ENCODE results near the gene RPGR.
A peak's percentile ranks its signal among the peaks of the same experiment; 100 is the strongest.

Gene RPGR

GRCh38 chrX:38256019-38256418, 71.3 kb downstream of the RPGR start:
- DNase-seq = no peak

DNA sequence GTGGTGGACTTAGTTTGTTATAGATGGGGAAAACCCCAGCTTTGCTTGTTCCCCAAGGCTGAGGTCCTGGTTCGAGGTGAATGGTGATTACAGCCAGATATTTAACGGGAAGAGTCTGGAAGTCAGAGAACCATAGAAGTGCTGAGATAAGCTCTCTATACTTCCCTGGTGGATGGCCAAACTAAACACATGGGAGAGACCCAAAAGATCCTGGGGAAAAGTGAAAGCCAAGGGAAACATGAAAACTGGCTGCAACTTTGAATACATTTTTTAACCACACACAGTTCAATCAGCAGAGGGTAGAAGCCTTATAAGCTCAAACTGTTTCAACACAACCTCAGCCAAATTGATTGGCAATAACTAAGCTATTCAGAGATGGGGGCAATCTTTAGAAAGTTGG, 77.3 kb downstream of the RPGR start:
- DNase-seq = no peak

DNA sequence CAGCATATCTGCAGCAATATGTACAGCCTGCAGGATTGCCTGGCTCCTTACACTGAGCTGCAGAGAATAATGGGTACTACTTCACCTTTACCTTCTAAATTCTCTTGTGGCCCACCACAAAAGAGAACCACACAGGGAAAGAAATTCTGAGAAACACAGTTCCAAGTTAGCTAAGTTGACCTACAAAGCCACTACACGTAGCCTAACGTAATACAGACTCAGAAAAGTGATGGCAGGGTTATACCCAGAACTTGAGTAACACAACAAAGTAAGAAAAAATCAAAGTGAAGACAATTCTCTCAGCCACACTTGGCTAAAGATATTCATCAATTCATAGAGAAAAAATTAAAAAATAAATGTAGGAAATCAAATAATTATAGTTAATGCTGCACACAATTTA, 80.3 kb downstream of the RPGR start:
- no peak for DNase-seq

DNA sequence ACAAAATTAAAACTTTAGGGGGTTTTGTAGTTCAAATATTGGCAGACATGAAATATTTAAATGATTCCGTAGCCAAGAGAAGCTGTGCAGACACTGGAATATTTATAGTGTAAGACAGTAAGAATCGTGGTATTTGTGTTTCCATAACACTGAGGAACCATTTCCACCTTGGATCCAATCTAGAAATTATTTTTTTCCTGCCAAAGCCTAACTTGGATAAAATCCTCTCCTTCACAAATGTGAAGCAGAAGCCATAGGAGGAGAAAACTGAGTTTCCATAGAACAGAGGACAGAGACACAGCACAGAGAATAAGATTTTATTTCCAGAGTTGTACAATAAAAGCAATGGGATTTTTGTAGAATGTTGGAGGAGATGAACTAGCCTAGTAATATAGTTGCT, 86.8 kb downstream of the RPGR start:
- DNase-seq = no peak

GRCh38 chrX:38236901-38237615, 90.3 kb downstream of the RPGR start:
- no peak for DNase-seq

- DNase-seq = no peak
Observed at GRCh38 chrX:38233891-38234667, 93.2 kb downstream of the RPGR start.

DNA sequence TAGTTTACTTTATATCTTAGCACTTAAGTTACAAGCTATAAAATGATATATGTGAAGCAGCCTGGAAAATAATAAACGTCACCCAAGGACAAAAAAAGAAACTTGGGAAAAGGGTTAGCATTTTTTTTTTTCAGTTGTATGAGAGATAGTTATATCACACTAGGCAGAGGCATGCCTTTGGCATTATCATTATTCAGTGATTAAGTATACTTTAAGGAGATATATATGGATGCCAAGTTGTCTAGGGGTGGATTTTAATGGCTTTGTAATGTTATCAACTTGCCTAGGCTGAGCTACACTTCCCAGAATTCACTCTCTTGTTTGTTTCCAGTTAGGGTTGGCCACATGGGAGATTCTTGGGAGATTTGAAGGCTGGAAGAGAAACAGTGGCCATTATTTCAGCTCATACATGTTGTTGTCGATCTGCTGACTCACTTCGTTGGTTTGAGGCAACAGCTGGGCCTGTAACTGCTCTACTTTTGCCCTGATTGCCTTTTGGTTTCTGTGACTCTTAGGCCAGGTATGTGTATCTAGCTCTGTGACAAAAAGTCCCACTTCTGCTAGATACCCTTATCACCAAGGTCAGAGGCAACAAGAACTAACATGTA, 95.1 kb downstream of the RPGR start:
- no peak for DNase-seq

- DNase-seq = no peak
Observed at GRCh38 chrX:38225093-38225492, 102.2 kb downstream of the RPGR start.

GRCh38 chrX:38224160-38224559, 103.1 kb downstream of the RPGR start:
- no peak for DNase-seq

DNA sequence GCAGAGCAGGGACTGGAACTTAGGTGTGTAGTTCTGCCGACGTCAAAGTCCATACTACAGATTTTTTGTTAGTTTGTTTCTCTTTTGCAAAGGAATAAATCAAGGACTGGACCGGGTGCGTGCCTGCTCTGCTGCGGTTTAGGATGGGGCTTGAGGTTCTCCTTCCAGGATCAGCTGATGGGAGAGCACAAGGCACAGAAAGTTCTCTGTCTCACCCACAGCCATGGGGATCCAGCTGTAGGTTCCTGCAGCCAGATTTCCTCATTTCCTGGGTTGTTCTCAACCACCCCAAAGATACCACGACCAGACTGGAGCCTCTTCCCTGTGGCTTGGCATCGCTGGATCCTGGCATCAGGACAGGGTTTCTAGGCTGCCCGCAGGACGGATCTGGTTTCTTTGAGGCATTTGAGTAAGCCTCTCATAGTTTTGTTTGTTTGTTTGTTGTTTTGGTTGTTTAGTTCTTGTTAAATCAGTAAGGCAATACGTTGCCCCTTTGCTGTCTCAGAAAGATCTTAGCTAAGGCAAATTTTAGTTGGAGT, 105.8 kb downstream of the RPGR start:
- no peak for DNase-seq

GRCh38 chrX:38220415-38221390, 106.6 kb downstream of the RPGR start, which contains the start of gene SRPX:
TSS of gene SRPX (minus strand) at chrX:38220871. CDS start at chrX:38220792, 79 bp downstream.
- DNase-seq = no peak

DNA sequence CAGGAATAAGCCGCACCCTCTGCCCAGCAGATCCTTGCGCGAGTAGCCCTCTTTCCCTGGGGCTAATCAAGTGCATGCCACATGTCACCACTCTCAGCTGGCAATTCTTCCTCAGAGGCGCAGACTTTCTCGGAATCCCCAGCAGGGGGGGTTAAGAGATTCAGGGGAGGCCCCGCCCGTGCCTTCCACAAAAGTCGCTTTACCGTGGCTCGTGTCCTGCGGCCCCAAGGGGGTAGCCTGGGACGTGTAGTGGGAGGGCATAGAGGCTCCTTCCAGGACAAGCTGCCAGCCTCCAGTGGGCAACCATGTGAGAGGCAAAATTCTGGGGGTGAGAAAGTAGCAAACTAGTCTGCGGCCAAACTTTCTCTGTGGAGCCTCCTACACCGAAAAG, 107.3 kb downstream of the RPGR start:
- peak; percentile 64 for DNase-seq

Measured in hematopoietic multipotent progenitor cell treated with erythropoietin and hydrocortisone succinate and interleukin-3 and kit ligand, for 6 days (in vitro differentiated cells).